Neural cell (in vitro differentiated cells): ENCODE results near the gene TMCO1. TPM values are rescaled to one million over a fixed set of nuclear protein-coding genes. Genes with fewer than 3 reads are reported as not detected.

Source experiments
- H2AFZ ChIP-seq: fragments of 200-600, 300-800 bp; sonication (generic), shearing (Covaris generic); 2 replicates; pipeline ENCODE4 v1.6.0; 2014; ENCODE audit warnings: low read depth, mild to moderate bottlenecking, antibody characterized with exemption, low read length, moderate library complexity
- H3F3A ChIP-seq: fragments of 200-600 bp; shearing (Covaris generic); 2 replicates; pipeline ENCODE4 v1.6.1; 2016; ENCODE audit warnings: mild to moderate bottlenecking, moderate library complexity, mixed read lengths, antibody characterized with exemption, low read length; ENCODE audit not compliant: insufficient read depth, poor library complexity, severe bottlenecking
- H3K27ac ChIP-seq: fragments of 200-600, 300-800 bp; sonication (generic), shearing (Covaris generic); 2 replicates; pipeline ENCODE4 v1.5.1; 2014; ENCODE audit warnings: mild to moderate bottlenecking, low read length, moderate library complexity
- H3K27me3 ChIP-seq: fragments of 300-800, 200-600 bp; sonication (generic), shearing (Covaris generic); 2 replicates; pipeline ENCODE4 v1.6.0; 2014; ENCODE audit warnings: mild to moderate bottlenecking, low read depth, low read length, moderate library complexity; ENCODE audit not compliant: insufficient read depth
- H3K36me3 ChIP-seq: fragments of 300-800, 200-600 bp; sonication (generic), shearing (Covaris generic); 2 replicates; pipeline ENCODE4 v1.5.1; 2014; ENCODE audit warnings: mild to moderate bottlenecking, antibody characterized with exemption, low read length, moderate library complexity; ENCODE audit not compliant: insufficient read depth
- H3K4me2 ChIP-seq: fragments of 300-800, 200-600 bp; sonication (generic), shearing (Covaris generic); 2 replicates; pipeline ENCODE4 v1.6.0; 2014; ENCODE audit warnings: mild to moderate bottlenecking, low read length
- H3K4me3 ChIP-seq: fragments of 300-800, 200-600 bp; sonication (generic), shearing (Covaris generic); 2 replicates; pipeline ENCODE4 v1.5.1; 2014; ENCODE audit warnings: mild to moderate bottlenecking, low read length, moderate library complexity
- H3K79me2 ChIP-seq: fragments of 200-600 bp; shearing (Covaris generic); replicated peaks from 2 replicates; pipeline ENCODE4 v1.6.0; 2014; ENCODE audit warnings: mild to moderate bottlenecking, low read length, moderate library complexity; ENCODE audit not compliant: insufficient read depth
- H3K9ac ChIP-seq: fragments of 300-800, 200-600 bp; sonication (generic), shearing (Covaris generic); 2 replicates; pipeline ENCODE4 v1.6.1; 2016; ENCODE audit warnings: mild to moderate bottlenecking, low read length, mixed read lengths
- H3K9me2 ChIP-seq: fragments of 200-600 bp; shearing (Covaris generic); 2 replicates; pipeline ENCODE4 v1.6.1; 2016; ENCODE audit warnings: mild to moderate bottlenecking, low read length, mixed read lengths; ENCODE audit not compliant: insufficient read depth
- H3K9me3 ChIP-seq: fragments of 200-600, 300-800 bp; sonication (generic), shearing (Covaris generic); 2 replicates; pipeline ENCODE4 v1.6.1; 2016; ENCODE audit warnings: mild to moderate bottlenecking, mixed run types, low read length, moderate library complexity, mixed read lengths
- H4K20me1 ChIP-seq: fragments of 200-600 bp; shearing (Covaris generic); 2 replicates; pipeline ENCODE4 v1.6.1; 2016; ENCODE audit warnings: mild to moderate bottlenecking, mixed run types; ENCODE audit not compliant: insufficient read depth
- CTCF ChIP-seq: fragments of 450-650 bp; IDR thresholded peaks from 2 replicates; pipeline ENCODE4 v1.5.1; 2014; ENCODE audit warnings: antibody characterized with exemption, mild to moderate bottlenecking, moderate library complexity; ENCODE audit not compliant: poor library complexity, severe bottlenecking
- EP300 ChIP-seq: fragments of 450-650 bp; conservative IDR thresholded peaks from 2 replicates; pipeline ENCODE4 v1.6.1; 2014; ENCODE audit warnings: antibody characterized with exemption, mild to moderate bottlenecking, moderate library complexity; ENCODE audit not compliant: poor library complexity, severe bottlenecking
- EZH2 ChIP-seq: fragments of 200-600, 300-800 bp; shearing (Covaris generic), sonication (generic); IDR thresholded peaks from 2 replicates; pipeline ENCODE4 v1.6.1; 2014; ENCODE audit warnings: antibody characterized with exemption, low read length, borderline replicate concordance, mild to moderate bottlenecking; ENCODE audit not compliant: insufficient read depth, poor library complexity, severe bottlenecking
- MXI1 ChIP-seq: fragments of 450-650 bp; conservative IDR thresholded peaks from 2 replicates; pipeline ENCODE4 v1.6.1; 2014; ENCODE audit warnings: antibody characterized with exemption, mild to moderate bottlenecking; ENCODE audit not compliant: poor library complexity, severe bottlenecking
- POLR2AphosphoS5 ChIP-seq: IDR thresholded peaks from 2 replicates; pipeline ENCODE4 v1.6.1; 2012
- RAD21 ChIP-seq: fragments of 450-650 bp; conservative IDR thresholded peaks from 2 replicates; pipeline ENCODE4 v1.6.1; 2014; ENCODE audit warnings: antibody characterized with exemption, mild to moderate bottlenecking, moderate library complexity
- REST ChIP-seq: IDR thresholded peaks from 2 replicates; pipeline ENCODE4 v1.6.1; 2012; ENCODE audit warnings: borderline replicate concordance
- SMC3 ChIP-seq: fragments of 450-650 bp; conservative IDR thresholded peaks from 2 replicates; pipeline ENCODE4 v1.6.1; 2014; ENCODE audit warnings: antibody characterized with exemption, mild to moderate bottlenecking, moderate library complexity; ENCODE audit not compliant: poor library complexity
- polyA plus RNA-seq: library from polyadenylated mRNA; depleted of rRNA; stranded (reverse); fragments of >200 nt; gene quantifications from 2 replicates; pipeline ENCODE4 v1.2.3, GENCODE V29; 2014

TMCO1 gene
- polyA plus RNA-seq, 1 donor from 2014 or later, result 137 TPM

- no peak overlapping the region for H3K4me2 ChIP-seq
- no peaks in the 10 kb centered on the region for H3K9me2 ChIP-seq
- no peak overlapping the region for H3K9ac ChIP-seq
- no peaks in the 10 kb centered on the region for H3K79me2 ChIP-seq
- no peak overlapping the region for H3K27ac ChIP-seq
- H3K27me3 ChIP-seq, result no peaks in the 10 kb centered on the region
- H3F3A ChIP-seq, result no peaks in the 10 kb centered on the region
- H4K20me1 ChIP-seq, result no peaks in the 10 kb centered on the region
- no peak for TF ChIP-seq REST
- no peak for TF ChIP-seq RAD21
- TF ChIP-seq MXI1, result no peak
- no peak for TF ChIP-seq SMC3
- no peak for TF ChIP-seq EZH2
- no peak for TF ChIP-seq POLR2AphosphoS5
- TF ChIP-seq CTCF, result no peak
- H2AFZ ChIP-seq, result no peak overlapping the region
- H3K36me3 ChIP-seq, result no peaks in the 10 kb centered on the region
- no peak overlapping the region for H3K4me3 ChIP-seq
- H3K9me3 ChIP-seq, result no peaks in the 10 kb centered on the region
Observed at GRCh38 chr1:165772739-165773138, 4.1 kb upstream of the TMCO1 start.

- no peak overlapping the region for H3K27ac ChIP-seq
- no peaks in the 10 kb centered on the region for H3K27me3 ChIP-seq
- H2AFZ ChIP-seq, result no peak overlapping the region
- H3K9me2 ChIP-seq, result no peaks in the 10 kb centered on the region
- no peak overlapping the region for H3K4me3 ChIP-seq
- H3K9me3 ChIP-seq, result no peaks in the 10 kb centered on the region
- H3K79me2 ChIP-seq, result peaks cover 4% of the 10 kb centered on the region
- no peaks in the 10 kb centered on the region for H3K36me3 ChIP-seq
- H4K20me1 ChIP-seq, result no peaks in the 10 kb centered on the region
- TF ChIP-seq RAD21 (no peak), REST (no peak), MXI1 (no peak), EP300 (no peak), CTCF (no peak), EZH2 (no peak)
- H3K4me2 ChIP-seq, result no peak overlapping the region
- no peaks in the 10 kb centered on the region for H3F3A ChIP-seq
- no peak overlapping the region for H3K9ac ChIP-seq
Observed at GRCh38 chr1:165764277-165764676, 4.4 kb downstream of the TMCO1 start.
